MM.1S (cell line): Measurements from ENCODE around the gene GLI1.

ENCODE experiments used
- DNase-seq: peaks from one replicate; pipeline ENCODE4 v3.0.0-alpha.2; 2015
- H2AFZ ChIP-seq: fragments of 300-600 bp; sonication (generic); 2 replicates; pipeline ENCODE4 v1.6.0; 2016; ENCODE audit warnings: antibody characterized with exemption, low read length
- H3F3A ChIP-seq: fragments of 300-600 bp; sonication (generic); 2 replicates; pipeline ENCODE4 v1.6.1; 2016; ENCODE audit warnings: mild to moderate bottlenecking, antibody characterized with exemption, low read length, moderate library complexity, mixed read lengths; ENCODE audit not compliant: insufficient read depth
- H3K27ac ChIP-seq: fragments of 300-600 bp; sonication (generic); 2 replicates; pipeline ENCODE4 v1.5.1; 2016; ENCODE audit warnings: mild to moderate bottlenecking, low read length
- H3K27me3 ChIP-seq: fragments of 300-600 bp; sonication (generic); replicated peaks from 2 replicates; pipeline ENCODE4 v1.6.0; 2016; ENCODE audit warnings: low read length; ENCODE audit not compliant: insufficient read depth
- H3K36me3 ChIP-seq: fragments of 300-600 bp; sonication (generic); replicated peaks from 2 replicates; pipeline ENCODE4 v1.6.1; 2016; ENCODE audit warnings: mild to moderate bottlenecking, low read length, mixed read lengths; ENCODE audit not compliant: insufficient read depth
- H3K4me1 ChIP-seq: fragments of 300-600 bp; sonication (generic); 2 replicates; pipeline ENCODE4 v1.6.1; 2016; ENCODE audit warnings: low read length, mixed read lengths
- H3K4me2 ChIP-seq: fragments of 300-600 bp; sonication (generic); 2 replicates; pipeline ENCODE4 v1.6.0; 2016; ENCODE audit warnings: low read depth, low read length
- H3K4me3 ChIP-seq: fragments of 300-600 bp; sonication (generic); 2 replicates; pipeline ENCODE4 v1.5.1; 2016; ENCODE audit warnings: low read length, mixed read lengths
- H3K79me2 ChIP-seq: fragments of 300-600 bp; sonication (generic); 2 replicates; pipeline ENCODE4 v1.6.1; 2016; ENCODE audit warnings: mixed run types, low read length, mixed read lengths
- H3K9ac ChIP-seq: fragments of 300-600 bp; sonication (generic); 2 replicates; pipeline ENCODE4 v1.6.1; 2016; ENCODE audit warnings: low read length, mixed read lengths
- H3K9me2 ChIP-seq: fragments of 300-600 bp; sonication (generic); replicated peaks from 2 replicates; pipeline ENCODE4 v1.6.1; 2016; ENCODE audit warnings: mild to moderate bottlenecking, low read length, mixed read lengths; ENCODE audit not compliant: insufficient read depth
- H3K9me3 ChIP-seq: fragments of 300-600 bp; sonication (generic); replicated peaks from 2 replicates; pipeline ENCODE4 v1.6.1; 2016; ENCODE audit warnings: mild to moderate bottlenecking, low read length, mixed read lengths; ENCODE audit not compliant: insufficient read depth
- H4K20me1 ChIP-seq: fragments of 300-600 bp; sonication (generic); 2 replicates; pipeline ENCODE4 v1.6.1; 2016; ENCODE audit warnings: mild to moderate bottlenecking, low read length, moderate library complexity, mixed read lengths; ENCODE audit not compliant: insufficient read depth
- CTCF ChIP-seq: fragments of 300-600 bp; sonication (generic); IDR thresholded peaks from 2 replicates; pipeline ENCODE4 v1.5.1; 2016; ENCODE audit warnings: antibody characterized with exemption, low read length, mixed read lengths
- EZH2 ChIP-seq: fragments of 300-600 bp; sonication (generic); optimal IDR thresholded peaks from 2 replicates; pipeline ENCODE3; 2017; ENCODE audit warnings: low read depth, mild to moderate bottlenecking, antibody characterized with exemption, low read length, mixed read lengths
- EZH2phosphoT487 ChIP-seq: fragments of 300-600 bp; sonication (generic); IDR thresholded peaks from 2 replicates; pipeline ENCODE4 v1.6.1; 2018; ENCODE audit warnings: antibody characterized with exemption, low read length

Gene GLI1

GRCh38 chr12:57511161-57511560 is 51.6 kb downstream of the GLI1 start:
- no peak overlapping the region for H2AFZ ChIP-seq
- no peak overlapping the region for H3K4me2 ChIP-seq
- no peak overlapping the region for H3K4me3 ChIP-seq
- H4K20me1 ChIP-seq: no peaks in the 10 kb centered on the region
- peaks cover 28% of the 10 kb centered on the region for H3F3A ChIP-seq
- no peak overlapping the region for H3K9ac ChIP-seq
- no peak for TF ChIP-seq EZH2phosphoT487
- TF ChIP-seq EZH2: no peak
- TF ChIP-seq CTCF: no peak
- no peak for DNase-seq
- H3K27ac ChIP-seq: no peak overlapping the region
- H3K79me2 ChIP-seq: peaks cover 13% of the 10 kb centered on the region; the same call in 1 of the 2 replicates
- H3K9me2 ChIP-seq: no peaks in the 10 kb centered on the region
- H3K27me3 ChIP-seq: no peaks in the 10 kb centered on the region
- no peaks in the 10 kb centered on the region for H3K9me3 ChIP-seq
- H3K4me1 ChIP-seq: no peaks in the 10 kb centered on the region
- peaks cover 18% of the 10 kb centered on the region for H3K36me3 ChIP-seq

- Histone ChIP-seq H2AFZ (no peak overlapping the region), H4K20me1 (no peaks in the 10 kb centered on the region), H3K4me3 (no peak overlapping the region), H3K4me1 (no peaks in the 10 kb centered on the region), H3K36me3 (peaks cover 19% of the 10 kb centered on the region), H3K9me2 (no peaks in the 10 kb centered on the region), H3K4me2 (no peak overlapping the region), H3K9me3 (no peaks in the 10 kb centered on the region), H3F3A (peaks cover 28% of the 10 kb centered on the region), H3K79me2 (peaks cover 14% of the 10 kb centered on the region), H3K9ac (no peak overlapping the region), H3K27ac (no peak overlapping the region), H3K27me3 (no peaks in the 10 kb centered on the region)
- TF ChIP-seq EZH2: no peak
- no peak for TF ChIP-seq EZH2phosphoT487
- TF ChIP-seq CTCF: no peak
- DNase-seq: no peak
Observed at GRCh38 chr12:57511588-57512325, 52.2 kb downstream of the GLI1 start.

- peaks cover 30% of the 10 kb centered on the region for H3F3A ChIP-seq
- H3K27ac ChIP-seq: no peak overlapping the region
- H3K27me3 ChIP-seq: no peaks in the 10 kb centered on the region
- DNase-seq: no peak
- H3K4me2 ChIP-seq: no peak overlapping the region
- H3K36me3 ChIP-seq: peaks cover 24% of the 10 kb centered on the region
- TF ChIP-seq CTCF (no peak), EZH2 (no peak), EZH2phosphoT487 (no peak)
- no peaks in the 10 kb centered on the region for H3K4me1 ChIP-seq
- H4K20me1 ChIP-seq: no peaks in the 10 kb centered on the region
- H3K4me3 ChIP-seq: no peak overlapping the region
- no peak overlapping the region for H3K9ac ChIP-seq
- no peaks in the 10 kb centered on the region for H3K9me2 ChIP-seq
- H3K79me2 ChIP-seq: peaks cover 23% of the 10 kb centered on the region
- no peak overlapping the region for H2AFZ ChIP-seq
- no peaks in the 10 kb centered on the region for H3K9me3 ChIP-seq
Observed at GRCh38 chr12:57512665-57513064, 53.1 kb downstream of the GLI1 start.
